HG03095 (cell line): ENCODE measurements around the gene LPAR5.

Source experiments
- ATAC-seq: cut with Tn5 transposase; IDR thresholded peaks from one replicate; pipeline ENCODE4 v1.9.1; 2021; ENCODE audit warnings: moderate library complexity; ENCODE audit not compliant: unreplicated experiment

LPAR5 gene

GRCh38 chr12:6639151-6639801, 3.5 kb upstream of the LPAR5 start:
- ATAC-seq: no peak

GRCh38 chr12:6638305-6638704, 2.5 kb upstream of the LPAR5 start:
- no peak for ATAC-seq

DNA sequence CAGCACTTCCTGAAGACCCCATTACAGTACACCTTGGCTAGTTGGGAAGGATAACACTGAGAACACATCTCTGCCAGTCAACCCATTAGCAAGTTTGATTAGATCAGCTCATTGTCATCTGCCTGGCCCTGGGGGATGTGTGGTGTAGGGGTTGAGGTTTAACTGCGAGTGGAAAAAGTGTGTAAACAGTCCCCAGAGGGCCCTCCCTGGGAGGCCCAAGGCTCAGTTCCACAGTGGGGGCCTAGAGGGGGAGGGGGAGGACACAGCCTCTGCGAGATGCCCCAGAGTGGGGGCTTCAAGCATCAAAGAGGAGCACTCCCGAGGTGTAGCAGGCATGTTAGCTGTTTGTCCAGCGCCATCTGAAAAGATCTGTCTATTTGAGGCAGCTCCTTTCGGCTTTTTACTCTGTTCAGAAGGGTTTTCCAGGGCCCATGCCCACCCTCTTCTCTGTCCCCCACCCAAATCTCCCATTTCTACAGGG, 344 bp downstream of the LPAR5 start:
- peak; percentile 29 for ATAC-seq

DNA sequence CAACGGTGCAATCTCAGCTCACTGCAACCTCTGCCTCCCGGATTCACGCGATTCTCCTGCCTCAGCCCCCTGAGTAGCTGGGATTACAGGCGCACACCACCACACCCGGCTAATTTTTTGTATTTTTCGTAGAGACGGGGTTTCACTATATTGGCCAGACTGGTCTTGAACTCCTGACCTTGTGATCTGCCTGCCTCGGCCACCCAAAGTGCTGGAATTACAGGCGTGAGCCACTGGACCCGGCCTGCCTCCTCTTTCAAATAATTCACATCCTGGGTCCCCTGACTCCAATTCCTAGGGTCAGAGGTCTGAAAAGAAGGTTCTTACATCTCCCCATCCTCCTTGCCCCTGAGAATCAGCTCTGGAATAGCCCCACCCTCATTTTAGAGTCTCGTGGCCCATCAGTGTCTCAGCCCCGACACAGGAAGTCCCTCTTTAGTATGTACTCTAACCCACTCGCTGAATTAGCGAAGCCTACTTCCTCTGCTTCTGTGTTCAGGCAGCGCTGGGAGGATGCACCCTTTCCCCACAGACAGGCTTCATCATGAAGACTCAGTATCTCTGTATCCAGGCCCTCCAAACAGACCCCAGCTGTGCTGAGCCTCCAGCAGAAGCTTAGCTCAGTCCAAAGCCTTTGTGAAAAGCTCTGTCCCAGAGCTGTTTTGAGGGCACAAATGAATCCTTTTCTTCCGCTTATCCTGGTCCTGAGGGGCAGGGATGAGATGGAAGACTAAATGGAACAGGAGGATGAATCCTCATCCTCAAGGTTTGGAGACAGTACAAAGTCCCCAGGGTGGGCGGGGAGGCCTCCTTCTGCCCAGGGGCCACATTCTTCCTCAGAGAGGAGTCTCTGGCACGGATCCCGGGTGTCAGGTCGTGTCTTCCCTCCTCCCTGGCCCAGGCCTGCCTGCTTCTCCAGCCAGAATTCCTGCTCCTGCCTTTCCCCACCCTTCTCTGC, 3.5 kb downstream of the LPAR5 start:
- peak; percentile 49 for ATAC-seq

- ATAC-seq: no peak
Observed at GRCh38 chr12:6631549-6631961, 4.2 kb downstream of the LPAR5 start.

- ATAC-seq: no peak
Observed at GRCh38 chr12:6630736-6631135, 5.0 kb downstream of the LPAR5 start.

DNA sequence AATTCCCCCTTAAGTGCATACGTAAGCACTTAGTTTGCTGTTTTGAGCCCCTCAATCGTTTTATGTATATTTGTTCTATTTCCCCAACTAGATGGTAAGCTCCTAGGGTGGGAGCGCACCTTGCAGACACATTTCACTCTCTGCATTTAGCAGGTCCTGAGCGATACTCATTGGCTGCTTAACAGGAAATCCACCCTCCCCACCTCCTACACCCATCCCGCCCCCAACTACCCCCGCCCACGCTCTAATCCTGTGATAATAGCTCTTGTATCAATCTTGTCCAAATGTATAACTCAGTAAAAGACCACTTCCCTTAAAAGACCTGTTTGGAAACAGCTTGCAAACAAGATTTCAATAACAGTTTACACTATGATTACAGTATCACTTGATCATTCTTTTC, 8.1 kb downstream of the LPAR5 start:
- ATAC-seq: no peak

DNA sequence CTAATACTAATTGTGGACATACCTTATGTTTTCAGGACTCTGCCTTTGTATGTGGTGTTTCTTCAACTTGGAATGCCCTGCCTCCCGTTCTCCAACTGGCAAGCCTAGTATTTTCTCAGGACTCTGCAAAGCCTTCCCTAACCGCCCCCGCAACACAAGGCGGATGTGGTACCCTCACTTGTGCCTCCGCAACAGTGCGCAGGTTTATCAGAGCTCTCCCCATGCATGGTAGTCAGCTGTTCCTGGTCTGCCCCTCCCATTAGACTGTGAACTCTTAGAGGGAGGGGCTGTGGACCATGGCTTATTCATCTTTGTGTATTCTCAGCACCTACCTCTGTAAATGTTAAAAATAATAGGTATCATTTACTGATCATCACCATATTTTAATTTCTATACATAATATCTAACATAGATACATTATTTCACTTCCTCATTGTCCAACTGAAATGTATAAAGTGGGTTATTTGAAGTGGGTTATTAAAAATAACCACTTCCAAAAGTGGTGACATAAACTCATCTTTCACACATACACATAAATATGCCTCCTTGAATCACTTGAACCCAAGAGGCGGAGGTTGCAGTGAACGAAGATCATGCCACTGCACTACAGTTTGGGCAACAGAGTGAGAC, 9.0 kb downstream of the LPAR5 start:
- no peak for ATAC-seq

- ATAC-seq: no peak
Observed at GRCh38 chr12:6620885-6621274, 14.9 kb downstream of the LPAR5 start.

- no peak for ATAC-seq
Observed at GRCh38 chr12:6620137-6620884, 15.4 kb downstream of the LPAR5 start.

DNA sequence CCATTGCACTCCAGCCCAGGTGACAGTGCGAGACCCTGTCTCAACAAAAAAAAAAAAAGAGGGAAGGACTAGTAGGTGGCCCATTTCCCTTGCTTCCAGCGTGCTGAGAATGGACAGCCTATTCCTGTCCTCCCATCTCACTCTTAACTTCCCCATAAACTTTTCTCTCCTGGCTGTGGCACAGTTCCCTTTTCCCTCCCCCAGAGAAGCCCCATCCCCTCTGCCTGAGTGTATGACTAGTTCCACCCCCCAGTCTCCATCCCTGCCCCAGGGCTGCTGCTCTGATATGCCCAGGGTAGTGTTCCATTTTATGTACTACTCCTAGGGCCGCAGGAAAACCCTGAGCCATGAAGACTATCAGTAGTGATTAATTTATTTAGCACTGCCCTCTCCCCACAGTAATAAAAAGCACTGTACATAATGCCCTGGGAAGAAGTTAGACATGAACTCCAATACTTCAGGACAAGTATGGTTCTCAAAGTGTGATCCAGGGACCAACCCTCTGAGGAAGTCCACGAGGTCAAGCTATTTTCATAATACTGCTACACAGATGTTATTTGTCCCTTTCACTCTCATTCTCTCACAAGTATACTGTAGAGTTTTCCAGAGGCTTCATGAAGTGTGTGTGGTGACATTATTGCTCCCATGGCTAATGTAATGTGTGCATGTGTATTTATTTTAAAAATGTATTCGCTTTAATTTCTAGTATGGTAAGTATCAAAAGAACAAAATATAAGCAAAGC, 17.1 kb downstream of the LPAR5 start:
- no peak for ATAC-seq

DNA sequence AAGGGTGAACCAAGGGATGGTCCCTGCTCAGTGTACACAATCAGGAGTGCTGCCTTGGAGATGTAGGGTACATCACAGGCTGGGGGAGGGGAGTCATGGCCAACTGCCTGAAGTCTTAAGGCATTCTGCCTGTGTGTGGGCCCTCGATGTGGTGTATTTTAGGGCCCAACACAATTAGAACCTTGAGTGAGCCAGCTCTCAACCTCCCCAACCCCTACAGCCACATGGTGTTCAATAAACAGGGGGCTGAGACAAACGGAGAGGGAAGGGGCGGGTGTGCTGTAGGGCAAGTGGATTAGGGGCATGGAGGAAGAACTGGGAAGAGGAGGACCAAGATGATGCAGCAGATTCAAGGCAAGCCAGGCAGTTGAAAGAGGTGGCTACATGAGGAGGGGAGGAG, 20.0 kb downstream of the LPAR5 start:
- ATAC-seq: no peak

- ATAC-seq: no peak
Observed at GRCh38 chr12:6614513-6615172, 21.1 kb downstream of the LPAR5 start.

GRCh38 chr12:6613776-6614512, 21.8 kb downstream of the LPAR5 start:
- no peak for ATAC-seq

- ATAC-seq: no peak
Observed at GRCh38 chr12:6613015-6613775, 22.6 kb downstream of the LPAR5 start.

DNA sequence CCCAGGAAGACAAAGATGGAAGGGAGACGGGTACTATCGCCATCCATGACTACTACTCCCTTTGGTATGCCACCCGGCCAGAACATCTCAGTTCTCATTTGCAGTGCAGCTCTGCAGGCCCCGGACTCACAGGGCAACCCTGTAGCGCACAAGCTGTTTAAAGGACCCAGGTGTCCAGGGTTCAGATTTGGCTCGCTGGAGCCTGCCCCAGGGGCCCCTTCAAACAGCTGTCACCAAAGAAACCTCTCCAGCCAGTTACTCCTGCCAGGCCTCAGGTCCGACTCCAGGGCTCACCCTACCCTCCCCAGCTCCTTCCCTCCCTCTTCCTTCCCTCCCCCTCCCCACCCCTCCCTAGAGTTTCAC, 23.1 kb downstream of the LPAR5 start:
- ATAC-seq: no peak

- no peak for ATAC-seq
Observed at GRCh38 chr12:6612247-6612646, 23.5 kb downstream of the LPAR5 start.

- no peak for ATAC-seq
Observed at GRCh38 chr12:6608592-6609281, 27.0 kb downstream of the LPAR5 start.
